Measurements from ENCODE around the gene UBXN1. TPM values are rescaled to one million over a fixed set of nuclear protein-coding genes. Genes with fewer than 3 reads are reported as not detected.

UBXN1 gene
- total RNA-seq, 1 experiment from 2014 or later, result 94.2 TPM

- H3K27me3 ChIP-seq (ENCODE audit: insufficient read depth, low read length), result no peaks in the 10 kb centered on the region
- ChIA-PET RAD21 (ENCODE audit: low non-redundant PET in 1 of 2, low total read pairs in 2 of 2, uncharacterized antibody in 2 of 2, unreplicated experiment in 2 of 2) (no interaction called here), CTCF (interaction anchor here (0.9 to 1.5 kb wide), 4 partner anchors 13 to 282 kb away, joined by 3 to 4 read pairs (median 4); partner anchors contain the start of gene TTC9C), POLR2A (interaction anchor here (1.1 to 2.3 kb wide), 3 partner anchors 20 to 42 kb away, joined by 3 to 6 read pairs (median 4); partner anchors contain the start of genes C11orf98, CSKMT, HNRNPUL2 and LBHD1)
- DNase-seq (ENCODE audit: low read depth, low spot score) (no peak), ATAC-seq (no peak)
- TF ChIP-seq POLR2AphosphoS5 (IDR thresholded peaks at IDR 0.05; ENCODE audit: low read depth, low read length) (no peak), POLR2A (IDR thresholded peaks at IDR 0.05; ENCODE audit: borderline replicate concordance, extremely low read depth, insufficient read depth, insufficient read length) (no peak), ZNF274 (IDR thresholded peaks at IDR 0.05; ENCODE audit: low read depth, low read length) (no peak), ZFX (IDR thresholded peaks at IDR 0.05) (no peak), EGR1 (IDR thresholded peaks at IDR 0.05; ENCODE audit: low read depth) (no peak), SP1 (IDR thresholded peaks at IDR 0.05; ENCODE audit: low read depth) (no peak), REST (IDR thresholded peaks at IDR 0.05; ENCODE audit: low read depth) (no peak), MAX (IDR thresholded peaks at IDR 0.05) (no peak), SIN3A (IDR thresholded peaks at IDR 0.05; ENCODE audit: low read depth) (no peak), CTCF (IDR thresholded peaks at IDR 0.05 in 2 of 3, conservative IDR thresholded peaks at IDR 0.05 in 1 of 3; ENCODE audit: borderline replicate concordance in 1 of 3, insufficient read depth in 1 of 3, low read depth in 2 of 3, low read length in 2 of 3) (no peak), CBX3 (IDR thresholded peaks at IDR 0.05; ENCODE audit: low read depth) (no peak), YY1 (IDR thresholded peaks at IDR 0.05; ENCODE audit: extremely low read depth, insufficient replicate concordance, low read depth, low read length) (no peak), SRF (IDR thresholded peaks at IDR 0.05; ENCODE audit: low read depth) (no peak)
- H3K4me1 ChIP-seq (ENCODE audit: control insufficient read depth in 1 of 2, insufficient read depth in 2 of 2, low read length in 2 of 2), result peaks cover 5 to 20% of the 10 kb centered on the region in 2 experiments
- peak overlapping the region; percentile 84; the same call in 1 of the 2 replicates for H3K9ac ChIP-seq (ENCODE audit: low read length)
- peak overlapping the region; percentile 80 for H3K27ac ChIP-seq (ENCODE audit: low read depth, low read length)
- H3K4me2 ChIP-seq (ENCODE audit: low read length), result peak overlapping the region; percentile 85
- H2AFZ ChIP-seq (ENCODE audit: low read depth, low read length, poor library complexity, severe bottlenecking), result no peak overlapping the region
- BruUV-seq (replicated peaks), result no TSS peak
- H4K20me1 ChIP-seq (ENCODE audit: insufficient read depth), result no peaks in the 10 kb centered on the region
- peaks cover 12% of the 10 kb centered on the region for H3K79me2 ChIP-seq (ENCODE audit: insufficient read depth, low read length)
- intact Hi-C loops (cut with micrococcal nuclease), result no loop called here
- H3K9me3 ChIP-seq (ENCODE audit: control insufficient read depth in 1 of 2, insufficient read depth in 1 of 2, low read depth in 1 of 2, low read length in 2 of 2), result no peaks in the 10 kb centered on the region
- H3K9me2 ChIP-seq (ENCODE audit: insufficient read depth), result no peaks in the 10 kb centered on the region
- H3K4me3 ChIP-seq (replicated peaks in 1 of 2; ENCODE audit: low read depth in 1 of 2, low read length in 2 of 2), result no peak overlapping the region
- H3K36me3 ChIP-seq (ENCODE audit: control insufficient read depth in 1 of 2, insufficient read depth in 2 of 2, low read length in 2 of 2), result peaks cover 8 to 31% of the 10 kb centered on the region in 2 experiments
These were observed 28.0 kb upstream of the UBXN1 start for GRCh38 chr11:62706850-62707247.

Measured in HCT116 (cell line).